ENCODE data around the gene ZNF417.

DNA sequence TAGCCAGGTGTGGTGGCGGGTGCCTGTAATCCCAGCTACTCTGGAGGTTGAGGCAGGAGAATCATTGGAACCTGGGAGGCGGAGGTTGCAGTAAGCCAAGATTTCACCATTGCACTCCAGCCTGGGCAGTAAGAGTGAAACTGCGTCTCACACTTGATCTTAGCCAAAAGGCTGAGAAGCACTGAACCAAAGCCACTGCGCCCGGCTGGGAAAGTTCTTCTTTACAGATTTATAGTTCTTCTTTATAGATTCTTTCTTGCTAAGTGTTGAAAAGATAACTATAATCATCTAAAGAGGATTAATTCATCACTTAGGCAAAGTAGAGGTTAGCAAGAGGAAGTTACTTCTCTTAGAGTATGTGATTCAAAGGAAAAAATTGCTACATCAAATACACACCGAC lies 11.1 kb downstream of the ZNF417 start:
- TF ChIP-seq, protein P1, sequence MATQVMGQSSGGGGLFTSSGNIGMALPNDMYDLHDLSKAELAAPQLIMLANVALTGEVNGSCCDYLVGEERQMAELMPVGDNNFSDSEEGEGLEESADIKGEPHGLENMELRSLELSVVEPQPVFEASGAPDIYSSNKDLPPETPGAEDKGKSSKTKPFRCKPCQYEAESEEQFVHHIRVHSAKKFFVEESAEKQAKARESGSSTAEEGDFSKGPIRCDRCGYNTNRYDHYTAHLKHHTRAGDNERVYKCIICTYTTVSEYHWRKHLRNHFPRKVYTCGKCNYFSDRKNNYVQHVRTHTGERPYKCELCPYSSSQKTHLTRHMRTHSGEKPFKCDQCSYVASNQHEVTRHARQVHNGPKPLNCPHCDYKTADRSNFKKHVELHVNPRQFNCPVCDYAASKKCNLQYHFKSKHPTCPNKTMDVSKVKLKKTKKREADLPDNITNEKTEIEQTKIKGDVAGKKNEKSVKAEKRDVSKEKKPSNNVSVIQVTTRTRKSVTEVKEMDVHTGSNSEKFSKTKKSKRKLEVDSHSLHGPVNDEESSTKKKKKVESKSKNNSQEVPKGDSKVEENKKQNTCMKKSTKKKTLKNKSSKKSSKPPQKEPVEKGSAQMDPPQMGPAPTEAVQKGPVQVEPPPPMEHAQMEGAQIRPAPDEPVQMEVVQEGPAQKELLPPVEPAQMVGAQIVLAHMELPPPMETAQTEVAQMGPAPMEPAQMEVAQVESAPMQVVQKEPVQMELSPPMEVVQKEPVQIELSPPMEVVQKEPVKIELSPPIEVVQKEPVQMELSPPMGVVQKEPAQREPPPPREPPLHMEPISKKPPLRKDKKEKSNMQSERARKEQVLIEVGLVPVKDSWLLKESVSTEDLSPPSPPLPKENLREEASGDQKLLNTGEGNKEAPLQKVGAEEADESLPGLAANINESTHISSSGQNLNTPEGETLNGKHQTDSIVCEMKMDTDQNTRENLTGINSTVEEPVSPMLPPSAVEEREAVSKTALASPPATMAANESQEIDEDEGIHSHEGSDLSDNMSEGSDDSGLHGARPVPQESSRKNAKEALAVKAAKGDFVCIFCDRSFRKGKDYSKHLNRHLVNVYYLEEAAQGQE (IDR thresholded peaks at IDR 0.05; ENCODE audit: low read depth), result no peak
- no peak for TF ChIP-seq TAF1 (IDR thresholded peaks at IDR 0.05; ENCODE audit: low read depth)
- no peak for TF ChIP-seq EP300 (IDR thresholded peaks at IDR 0.05; ENCODE audit: borderline replicate concordance)
- no peak for TF ChIP-seq NFIC (IDR thresholded peaks at IDR 0.05)
- no peak for TF ChIP-seq TCF12 (IDR thresholded peaks at IDR 0.05; ENCODE audit: low read depth)
- no peak for TF ChIP-seq ZBTB7A (IDR thresholded peaks at IDR 0.05; ENCODE audit: low read depth)
